ENCODE results near the gene ACSS2. TPM values are rescaled to one million over a fixed set of nuclear protein-coding genes. Genes with fewer than 3 reads are reported as not detected.
"Not testable (repeated sequence)": the region's sequence is repeated elsewhere in the genome, so short reads cannot be mapped to it uniquely, and the experiment has no call there.

The ACSS2 gene
- total RNA-seq, 1 donor from 2014 or later: 8.4 TPM

DNA sequence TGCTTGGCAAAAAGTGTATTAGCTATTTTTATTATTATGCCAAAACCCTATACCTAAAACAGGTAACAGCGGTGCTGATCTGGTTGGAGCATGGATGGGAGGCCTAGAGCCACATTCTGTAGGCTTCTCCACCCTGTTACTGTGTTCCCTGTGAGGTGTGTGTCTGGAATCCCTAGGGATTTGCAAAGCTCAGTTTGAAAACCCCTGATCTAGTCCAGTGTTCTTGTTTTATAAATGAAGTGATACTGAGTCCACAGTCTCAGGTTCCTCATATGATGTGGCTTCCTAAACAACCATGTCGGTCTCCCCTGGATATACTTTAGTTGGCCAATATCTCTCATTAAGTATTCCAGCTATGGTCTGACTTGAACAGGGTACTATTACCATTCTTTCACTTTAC is 16.3 kb downstream of the ACSS2 start:
- Mint-ChIP-seq H3K4me3 (no peak overlapping the region), H3K27me3 (peaks cover 2% of the 10 kb centered on the region), H3K4me1 (no peaks in the 10 kb centered on the region), H3K9me3 (no peaks in the 10 kb centered on the region), H3K27ac (no peak overlapping the region), H3K36me3 (ENCODE audit: low read depth) (no peaks in the 10 kb centered on the region)
- TF ChIP-seq, protein P1, sequence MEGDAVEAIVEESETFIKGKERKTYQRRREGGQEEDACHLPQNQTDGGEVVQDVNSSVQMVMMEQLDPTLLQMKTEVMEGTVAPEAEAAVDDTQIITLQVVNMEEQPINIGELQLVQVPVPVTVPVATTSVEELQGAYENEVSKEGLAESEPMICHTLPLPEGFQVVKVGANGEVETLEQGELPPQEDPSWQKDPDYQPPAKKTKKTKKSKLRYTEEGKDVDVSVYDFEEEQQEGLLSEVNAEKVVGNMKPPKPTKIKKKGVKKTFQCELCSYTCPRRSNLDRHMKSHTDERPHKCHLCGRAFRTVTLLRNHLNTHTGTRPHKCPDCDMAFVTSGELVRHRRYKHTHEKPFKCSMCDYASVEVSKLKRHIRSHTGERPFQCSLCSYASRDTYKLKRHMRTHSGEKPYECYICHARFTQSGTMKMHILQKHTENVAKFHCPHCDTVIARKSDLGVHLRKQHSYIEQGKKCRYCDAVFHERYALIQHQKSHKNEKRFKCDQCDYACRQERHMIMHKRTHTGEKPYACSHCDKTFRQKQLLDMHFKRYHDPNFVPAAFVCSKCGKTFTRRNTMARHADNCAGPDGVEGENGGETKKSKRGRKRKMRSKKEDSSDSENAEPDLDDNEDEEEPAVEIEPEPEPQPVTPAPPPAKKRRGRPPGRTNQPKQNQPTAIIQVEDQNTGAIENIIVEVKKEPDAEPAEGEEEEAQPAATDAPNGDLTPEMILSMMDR (IDR thresholded peaks at IDR 0.05): no peak
- ChIA-PET CTCF (no interaction called here), POLR2A (interaction anchor here (0.6 kb wide), 1 partner anchor 82 kb away, joined by 4 read pairs; no protein-coding TSS in a partner anchor)
- intact Hi-C loops (cut with micrococcal nuclease): no loop called here
- DNase-seq: no peak
- ATAC-seq (ENCODE audit: low read depth): no peak

DNA sequence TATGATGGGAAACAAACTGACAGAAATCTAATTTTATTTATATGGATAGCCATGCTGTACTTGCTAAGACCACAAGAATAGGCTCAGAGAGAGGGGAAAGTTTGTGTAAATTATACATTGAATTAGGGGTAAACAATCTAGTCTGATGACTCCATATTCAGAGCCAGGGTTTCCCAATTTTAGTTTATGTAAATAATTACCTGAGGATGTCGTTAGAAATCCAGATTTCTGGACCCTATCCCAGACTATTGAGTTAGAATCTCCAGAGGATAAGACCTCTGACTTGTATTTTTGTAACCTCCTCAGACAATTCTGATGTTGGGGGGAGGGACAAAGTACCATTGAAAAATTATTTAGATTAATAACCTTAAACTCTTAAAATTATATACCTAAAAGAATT is 18.3 kb downstream of the ACSS2 start:
- intact Hi-C loops (cut with micrococcal nuclease): no loop called here
- H3K4me3 Mint-ChIP-seq: no peak overlapping the region
- H3K9me3 Mint-ChIP-seq: no peaks in the 10 kb centered on the region
- H3K36me3 Mint-ChIP-seq (ENCODE audit: low read depth): no peaks in the 10 kb centered on the region
- H3K27me3 Mint-ChIP-seq: no peaks in the 10 kb centered on the region
- DNase-seq: no peak
- no peak overlapping the region for H3K27ac Mint-ChIP-seq
- ChIA-PET CTCF (no interaction called here), POLR2A (no interaction called here)
- no peak for ATAC-seq (ENCODE audit: low read depth)
- H3K4me1 Mint-ChIP-seq: no peaks in the 10 kb centered on the region
- TF ChIP-seq, protein P1 (IDR thresholded peaks at IDR 0.05): no peak

DNA sequence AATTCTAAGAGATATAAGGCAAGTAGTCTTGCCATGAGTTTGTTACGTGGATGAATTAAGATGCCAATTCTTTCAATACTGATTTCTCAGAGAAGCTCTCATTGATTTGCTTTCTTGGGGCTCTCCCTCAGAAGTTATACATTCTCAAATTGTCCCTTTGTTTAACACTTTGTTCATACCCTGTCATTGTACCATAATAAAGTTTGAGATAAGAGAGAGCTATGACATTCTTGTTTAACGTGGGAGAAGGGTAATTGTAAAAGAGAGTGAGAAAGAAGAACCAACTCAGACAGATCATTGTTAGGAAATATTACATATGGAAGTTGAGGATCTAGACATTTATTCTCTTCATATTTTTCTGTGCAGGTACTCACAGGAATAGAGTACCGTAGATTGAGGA is 19.1 kb downstream of the ACSS2 start:
- H3K4me1 Mint-ChIP-seq: no peaks in the 10 kb centered on the region
- TF ChIP-seq, protein P1 (IDR thresholded peaks at IDR 0.05): no peak
- ChIA-PET POLR2A (no interaction called here), CTCF (no interaction called here)
- no peaks in the 10 kb centered on the region for H3K9me3 Mint-ChIP-seq
- DNase-seq (no peak), ATAC-seq (ENCODE audit: low read depth) (no peak)
- intact Hi-C loops (cut with micrococcal nuclease): no loop called here
- no peak overlapping the region for H3K4me3 Mint-ChIP-seq
- no peaks in the 10 kb centered on the region for H3K36me3 Mint-ChIP-seq (ENCODE audit: low read depth)
- H3K27me3 Mint-ChIP-seq: no peaks in the 10 kb centered on the region
- no peak overlapping the region for H3K27ac Mint-ChIP-seq

DNA sequence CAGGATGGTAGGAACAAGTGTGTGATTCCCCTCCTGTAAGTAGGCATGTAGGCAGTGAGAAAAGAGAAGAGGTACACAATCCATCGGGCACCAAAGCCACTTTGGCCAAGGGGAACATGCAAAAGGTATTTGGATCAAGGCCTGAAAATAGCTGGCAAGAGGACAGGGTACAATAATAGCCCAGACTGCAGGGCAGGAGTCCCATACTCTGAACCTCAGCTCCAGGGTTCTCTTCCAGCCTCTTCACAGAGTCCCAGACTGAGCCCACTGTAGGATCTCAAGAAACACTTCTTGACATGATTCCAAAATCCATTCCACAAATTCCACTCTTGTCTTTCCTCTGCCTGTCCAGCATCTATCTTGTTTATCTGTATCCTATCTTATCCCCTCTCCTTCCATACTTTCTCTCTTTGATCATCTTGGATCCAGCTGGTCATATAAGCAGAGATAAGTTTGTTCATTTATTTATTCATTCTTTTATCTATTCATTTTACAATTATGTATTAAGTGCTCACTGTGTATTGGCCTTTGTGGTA is 19.7 kb downstream of the ACSS2 start:
- ATAC-seq (ENCODE audit: low read depth) (no peak), DNase-seq (no peak)
- POLR2A ChIA-PET: no interaction called here
- TF ChIP-seq, protein P1 (IDR thresholded peaks at IDR 0.05): no peak
- intact Hi-C loops (cut with micrococcal nuclease): no loop called here
- H3K4me1 Mint-ChIP-seq: no peaks in the 10 kb centered on the region
- no peak overlapping the region for H3K4me3 Mint-ChIP-seq
- H3K27me3 Mint-ChIP-seq: no peaks in the 10 kb centered on the region
- no peaks in the 10 kb centered on the region for H3K9me3 Mint-ChIP-seq
- no peak overlapping the region for H3K27ac Mint-ChIP-seq
- CTCF ChIA-PET: no interaction called here
- H3K36me3 Mint-ChIP-seq (ENCODE audit: low read depth): no peaks in the 10 kb centered on the region

DNA sequence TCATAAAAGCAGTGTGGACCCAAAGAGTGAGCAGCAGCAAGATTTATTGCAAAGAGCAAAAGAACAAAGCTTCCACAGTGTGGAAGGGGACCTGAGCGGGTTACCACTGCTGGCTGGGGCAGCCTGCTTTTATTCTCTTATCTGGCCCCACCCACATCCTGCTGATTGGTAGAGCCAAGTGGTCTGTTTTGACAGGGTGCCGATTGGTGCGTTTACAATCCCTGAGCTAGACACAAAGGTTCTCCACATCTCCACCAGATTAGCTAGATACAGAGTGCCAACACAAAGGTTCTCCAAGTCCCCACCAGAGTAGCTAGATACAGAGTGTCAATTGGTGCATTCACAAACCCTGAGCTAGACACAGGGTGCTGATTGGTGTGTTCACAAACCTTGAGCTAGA is 21.7 kb downstream of the ACSS2 start:
- CTCF ChIA-PET; H3K4me1 Mint-ChIP-seq; H3K4me3 Mint-ChIP-seq; H3K27ac Mint-ChIP-seq; DNase-seq; H3K27me3 Mint-ChIP-seq; H3K36me3 Mint-ChIP-seq (ENCODE audit: low read depth); H3K9me3 Mint-ChIP-seq; POLR2A ChIA-PET; ATAC-seq (ENCODE audit: low read depth); intact Hi-C loops (cut with micrococcal nuclease): not testable (repeated sequence)

DNA sequence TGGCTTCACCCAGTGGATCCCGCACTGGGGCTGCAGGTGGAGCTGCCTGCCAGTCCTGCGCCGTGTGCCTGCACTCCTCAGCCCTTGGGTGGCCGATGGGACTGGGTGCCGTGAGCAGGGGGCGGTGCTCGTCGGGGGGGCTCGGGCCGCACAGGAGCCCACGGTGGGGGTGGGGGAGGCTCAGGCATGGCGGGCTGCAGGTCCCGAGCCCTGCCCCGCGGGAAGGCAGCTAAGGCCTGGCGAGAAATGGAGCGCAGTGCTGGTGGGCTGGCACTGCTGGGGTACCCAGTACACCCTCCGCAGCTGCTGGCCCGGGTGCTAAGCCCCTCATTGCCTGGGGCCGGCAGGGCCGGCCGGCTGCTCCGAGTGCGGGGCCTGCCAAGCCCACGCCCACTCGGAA is 22.3 kb downstream of the ACSS2 start:
- intact Hi-C loops (cut with micrococcal nuclease); CTCF ChIA-PET; H3K36me3 Mint-ChIP-seq (ENCODE audit: low read depth); H3K27me3 Mint-ChIP-seq; H3K9me3 Mint-ChIP-seq; DNase-seq; H3K4me3 Mint-ChIP-seq; POLR2A ChIA-PET; H3K27ac Mint-ChIP-seq; H3K4me1 Mint-ChIP-seq; ATAC-seq (ENCODE audit: low read depth): not testable (repeated sequence)
